Measurements from ENCODE around the gene RASAL2.

DNA sequence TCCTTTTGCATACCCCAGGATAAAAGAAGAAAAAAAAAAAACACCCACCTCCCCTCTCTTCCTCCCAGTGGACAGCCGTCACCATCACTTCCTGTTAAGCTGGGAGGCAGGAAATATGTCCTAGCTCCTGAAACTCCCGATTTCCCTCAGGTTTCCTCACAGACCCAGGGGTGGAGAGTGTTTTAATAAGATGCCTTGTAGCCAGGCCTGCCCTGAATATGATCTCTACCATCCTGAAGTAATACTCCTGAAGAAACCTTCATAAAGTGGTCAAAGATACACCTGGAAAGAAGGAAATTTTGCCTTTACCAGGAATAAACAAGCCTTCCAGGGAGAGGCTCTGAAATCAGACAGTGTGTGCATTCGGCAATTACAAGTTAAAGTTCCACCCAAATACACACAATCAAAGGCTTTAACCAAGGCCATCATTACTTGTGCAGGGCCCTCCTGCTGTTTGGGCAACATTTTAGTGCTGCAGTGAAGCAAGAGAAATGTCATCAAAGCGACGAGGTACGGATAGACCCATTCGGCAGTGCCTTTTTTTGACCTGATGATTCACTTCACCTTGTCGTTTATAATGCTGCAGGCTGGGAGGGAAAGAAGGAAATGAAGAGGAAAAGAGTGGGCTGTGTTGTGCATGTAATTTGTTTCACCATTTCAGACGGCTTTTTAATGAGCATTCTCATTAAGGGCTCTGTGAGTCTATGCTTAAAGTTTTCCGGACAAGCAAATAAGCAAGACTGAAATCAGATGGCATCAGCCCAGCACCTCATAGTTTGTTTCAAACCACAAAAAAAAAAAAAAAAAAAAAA is 41.0 kb upstream of the RASAL2 start:
- TF ChIP-seq FOXK2 (IDR thresholded peaks at IDR 0.05), result no peak
- no peak for TF ChIP-seq ARNT (IDR thresholded peaks at IDR 0.05)

Data from HEK293T (cell line).